ENCODE data around the gene GLT8D1. TPM values are rescaled to one million over a fixed set of nuclear protein-coding genes. Genes with fewer than 3 reads are reported as not detected.
A peak's percentile ranks its signal among the peaks of the same experiment; 100 is the strongest.

The GLT8D1 gene
- 10 to 100 TPM; 37.7 to 46.7 TPM for total RNA-seq

DNA sequence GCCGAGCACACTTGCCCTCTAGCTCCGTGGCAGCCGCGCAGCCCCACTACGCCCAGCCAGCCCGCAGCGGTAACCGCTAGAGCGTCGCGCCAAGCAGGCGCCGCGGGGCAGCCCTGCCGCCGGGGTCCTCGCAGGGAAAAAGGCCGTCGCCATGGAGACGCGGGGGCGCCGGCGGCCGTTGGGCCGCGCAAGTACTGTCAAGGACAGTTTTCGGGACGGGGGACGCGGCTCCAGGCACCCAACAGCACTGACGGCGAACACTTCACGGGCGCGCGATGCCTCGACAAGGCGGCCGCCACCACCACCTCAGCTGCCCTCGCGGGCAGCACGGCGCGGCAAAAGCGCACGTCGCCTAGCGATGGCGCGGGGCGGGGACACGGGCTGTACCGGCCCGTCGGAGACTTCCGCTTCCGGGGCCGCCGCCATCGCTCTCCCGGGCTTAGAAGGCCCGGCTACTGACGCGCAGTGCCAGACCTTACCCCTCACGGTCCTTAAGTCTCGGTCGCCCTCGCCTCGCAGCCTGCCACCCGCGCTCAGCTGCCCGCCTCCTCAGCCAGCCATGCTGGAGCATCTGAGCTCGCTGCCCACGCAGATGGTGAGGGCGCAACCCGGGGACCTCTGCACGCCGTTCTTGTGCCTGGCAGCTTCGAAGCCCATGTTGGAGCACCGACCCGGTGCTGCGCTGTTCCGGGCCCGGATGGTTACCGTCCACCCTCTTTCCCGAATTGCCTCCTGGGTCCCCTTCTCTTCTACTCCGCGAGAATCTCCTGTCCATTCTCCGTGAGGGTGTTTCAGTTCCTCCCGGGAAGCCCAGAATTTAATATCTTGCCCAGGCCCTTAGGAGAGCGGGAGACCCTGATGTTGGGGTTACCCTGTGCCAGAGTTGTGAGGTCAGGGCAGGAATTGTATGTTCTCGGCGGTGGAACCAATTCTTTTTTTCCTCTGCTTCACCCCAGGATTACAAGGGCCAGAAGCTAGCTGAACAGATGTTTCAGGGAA is at the start of gene GLT8D1, which contains the start of gene SPCS1:
Gene GLT8D1 (minus strand): TSS at position 104 of the 999 bp plus-strand sequence. CDS start 5,331 bp downstream, outside the sequence.
Gene SPCS1 (plus strand): TSS at position 419 of the 999 bp plus-strand sequence. CDS start 141 bp downstream, at position 560.
- H3K27ac ChIP-seq: peak within 1 kb of the TSS; percentile 81 to 92
- TF ChIP-seq, protein P1, sequence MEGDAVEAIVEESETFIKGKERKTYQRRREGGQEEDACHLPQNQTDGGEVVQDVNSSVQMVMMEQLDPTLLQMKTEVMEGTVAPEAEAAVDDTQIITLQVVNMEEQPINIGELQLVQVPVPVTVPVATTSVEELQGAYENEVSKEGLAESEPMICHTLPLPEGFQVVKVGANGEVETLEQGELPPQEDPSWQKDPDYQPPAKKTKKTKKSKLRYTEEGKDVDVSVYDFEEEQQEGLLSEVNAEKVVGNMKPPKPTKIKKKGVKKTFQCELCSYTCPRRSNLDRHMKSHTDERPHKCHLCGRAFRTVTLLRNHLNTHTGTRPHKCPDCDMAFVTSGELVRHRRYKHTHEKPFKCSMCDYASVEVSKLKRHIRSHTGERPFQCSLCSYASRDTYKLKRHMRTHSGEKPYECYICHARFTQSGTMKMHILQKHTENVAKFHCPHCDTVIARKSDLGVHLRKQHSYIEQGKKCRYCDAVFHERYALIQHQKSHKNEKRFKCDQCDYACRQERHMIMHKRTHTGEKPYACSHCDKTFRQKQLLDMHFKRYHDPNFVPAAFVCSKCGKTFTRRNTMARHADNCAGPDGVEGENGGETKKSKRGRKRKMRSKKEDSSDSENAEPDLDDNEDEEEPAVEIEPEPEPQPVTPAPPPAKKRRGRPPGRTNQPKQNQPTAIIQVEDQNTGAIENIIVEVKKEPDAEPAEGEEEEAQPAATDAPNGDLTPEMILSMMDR (IDR thresholded peaks at IDR 0.05): no peak
- H3K36me3 ChIP-seq: peaks cover 21% of the 10 kb centered on the region
- peaks cover 0 to 36% of the 10 kb centered on the region in 2 donors for H3K4me1 ChIP-seq
- peak; percentile 73 for DNase-seq (ENCODE audit: low spot score)
- H3K27me3 ChIP-seq: no peaks in the 10 kb centered on the region
- H3K4me3 ChIP-seq: peak within 1 kb of the TSS; percentile 76 to 94
- no peaks in the 10 kb centered on the region for H3K9me3 ChIP-seq

DNA sequence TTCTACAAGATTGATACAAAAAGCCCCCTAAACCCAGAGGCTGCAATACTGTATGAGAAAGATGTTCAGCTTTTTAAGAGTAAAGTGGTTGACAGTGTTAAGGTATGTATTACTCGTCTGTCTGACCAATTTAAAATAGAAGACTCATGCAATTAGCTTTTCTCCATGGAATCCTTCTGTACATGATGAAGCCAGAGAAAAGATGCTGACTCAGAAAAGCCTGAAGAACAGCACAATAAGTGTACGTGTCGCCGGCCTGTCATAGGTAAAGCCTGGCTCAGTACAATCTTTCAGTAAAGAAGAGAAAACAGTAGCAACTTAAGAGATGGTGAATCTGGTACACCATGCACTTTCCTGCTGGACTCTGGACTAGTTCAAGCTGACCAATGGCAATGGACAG is 48.8 kb upstream of the GLT8D1 start:
- H3K27me3 ChIP-seq: no peaks in the 10 kb centered on the region

DNA sequence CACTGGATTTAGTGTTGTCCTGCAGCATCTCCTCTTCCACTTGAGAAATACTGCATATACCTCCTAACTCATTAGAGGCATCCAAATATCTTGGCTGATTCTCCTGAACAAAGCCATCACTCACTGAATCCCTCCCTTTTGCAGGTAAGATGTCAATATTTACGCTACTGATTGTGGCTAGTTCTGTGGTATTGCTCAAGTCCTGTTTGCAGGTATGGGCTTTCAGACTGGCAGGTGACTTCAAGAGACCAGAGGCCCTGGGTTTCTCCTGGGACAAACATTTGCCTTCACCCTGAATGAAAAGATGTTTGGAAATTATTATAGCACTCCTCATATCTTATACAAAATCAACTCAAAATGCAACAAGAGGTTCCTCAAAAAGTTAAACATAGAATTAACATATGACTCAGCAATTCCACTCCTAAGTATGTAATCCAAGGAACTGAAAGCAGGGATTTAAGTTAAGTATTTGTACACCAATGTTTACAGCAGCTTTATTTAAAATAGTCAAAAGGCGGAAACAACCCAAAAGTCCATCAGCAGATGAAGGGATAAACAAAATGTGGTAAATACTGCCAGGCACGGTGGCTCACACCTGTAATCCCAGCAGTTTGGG is 46.6 kb upstream of the GLT8D1 start:
- H3K4me3 ChIP-seq: no peak overlapping the region
- no peaks in the 10 kb centered on the region for H3K9me3 ChIP-seq
- DNase-seq (ENCODE audit: low spot score): no peak
- H3K4me1 ChIP-seq: no peaks in the 10 kb centered on the region
- H3K36me3 ChIP-seq: peaks cover 61% of the 10 kb centered on the region
- no peak overlapping the region for H3K27ac ChIP-seq
- TF ChIP-seq, protein P1 (IDR thresholded peaks at IDR 0.05): no peak
- no peaks in the 10 kb centered on the region for H3K27me3 ChIP-seq

More for the DNA sequence above, 48.8 kb upstream of the GLT8D1 start:
- Histone ChIP-seq H3K4me1 (no peaks in the 10 kb centered on the region), H3K27ac (no peak overlapping the region), H3K36me3 (peaks cover 51% of the 10 kb centered on the region), H3K4me3 (no peak overlapping the region), H3K9me3 (no peaks in the 10 kb centered on the region)
- DNase-seq (ENCODE audit: low spot score): no peak
- TF ChIP-seq, protein P1 (IDR thresholded peaks at IDR 0.05): no peak

GRCh38 chr3:52743721-52744120 is 38.1 kb upstream of the GLT8D1 start:
- TF ChIP-seq, protein P1 (IDR thresholded peaks at IDR 0.05): no peak
- Histone ChIP-seq H3K27me3 (no peaks in the 10 kb centered on the region), H3K27ac (no peak overlapping the region), H3K4me1 (no peaks in the 10 kb centered on the region), H3K4me3 (no peak overlapping the region), H3K9me3 (no peaks in the 10 kb centered on the region), H3K36me3 (peaks cover 83% of the 10 kb centered on the region)
- DNase-seq (ENCODE audit: low spot score): no peak

DNA sequence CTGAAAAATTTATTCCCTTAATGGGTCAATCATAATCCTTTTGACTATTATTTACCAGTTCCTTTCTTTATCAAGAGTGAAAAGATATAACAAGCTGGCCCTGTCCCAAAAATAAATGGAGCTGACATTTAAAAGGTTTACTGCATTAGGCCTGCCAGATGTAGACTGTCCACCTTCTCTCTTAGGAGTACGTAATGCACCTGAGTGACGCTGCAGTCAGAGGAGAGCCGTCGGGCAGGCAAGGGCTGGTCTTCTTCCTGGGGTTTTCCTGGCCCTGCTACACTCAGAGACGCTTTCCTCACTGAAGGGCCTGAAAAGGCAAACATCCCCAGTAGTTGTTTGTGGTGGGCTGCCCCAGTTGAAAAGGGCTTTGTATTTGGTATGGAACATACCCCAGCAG is 37.6 kb upstream of the GLT8D1 start:
- H3K27ac ChIP-seq: no peak overlapping the region
- H3K9me3 ChIP-seq: no peaks in the 10 kb centered on the region
- no peaks in the 10 kb centered on the region for H3K27me3 ChIP-seq
- H3K4me1 ChIP-seq: no peaks in the 10 kb centered on the region
- peaks cover 83% of the 10 kb centered on the region for H3K36me3 ChIP-seq
- no peak overlapping the region for H3K4me3 ChIP-seq
- DNase-seq (ENCODE audit: low spot score): no peak
- TF ChIP-seq, protein P1 (IDR thresholded peaks at IDR 0.05): no peak
